HG03060 (cell line): ENCODE results near the gene FBXL4.

Experiments used
- ATAC-seq: cut with Tn5 transposase; IDR thresholded peaks from one replicate; pipeline ENCODE4 v1.9.1; 2021; ENCODE audit warnings: low read depth, moderate number of reproducible peaks; ENCODE audit not compliant: unreplicated experiment

The FBXL4 gene

GRCh38 chr6:98840996-98841513 lies 106.7 kb downstream of the FBXL4 start:
- no peak for ATAC-seq

GRCh38 chr6:98840385-98840784 lies 107.4 kb downstream of the FBXL4 start:
- no peak for ATAC-seq

- no peak for ATAC-seq
Observed at GRCh38 chr6:98839781-98840361, 107.9 kb downstream of the FBXL4 start.

- no peak for ATAC-seq
Observed at GRCh38 chr6:98838975-98839374, 108.8 kb downstream of the FBXL4 start.

- no peak for ATAC-seq
Observed at GRCh38 chr6:98838032-98838431, 109.7 kb downstream of the FBXL4 start.

- no peak for ATAC-seq
Observed at GRCh38 chr6:98836962-98837944, 110.5 kb downstream of the FBXL4 start.

GRCh38 chr6:98836025-98836961 lies 111.5 kb downstream of the FBXL4 start:
- ATAC-seq: no peak

- ATAC-seq: no peak
Observed at GRCh38 chr6:98835149-98836024, 112.4 kb downstream of the FBXL4 start.

- peak; percentile 62 for ATAC-seq
Observed at GRCh38 chr6:98834060-98835031, 113.4 kb downstream of the FBXL4 start, which contains the start of gene POU3F2. POU3F2 (plus strand) TSS chr6:98834574; CDS start chr6:98834874, 300 bp downstream.

- ATAC-seq: no peak
Observed at GRCh38 chr6:98833307-98834059, 114.3 kb downstream of the FBXL4 start.

GRCh38 chr6:98833057-98833306 lies 114.8 kb downstream of the FBXL4 start:
- ATAC-seq: no peak

- ATAC-seq: no peak
Observed at GRCh38 chr6:98832284-98833056, 115.3 kb downstream of the FBXL4 start.

GRCh38 chr6:98831959-98832283 lies 115.8 kb downstream of the FBXL4 start:
- no peak for ATAC-seq

- no peak for ATAC-seq
Observed at GRCh38 chr6:98831057-98831958, 116.4 kb downstream of the FBXL4 start.

- ATAC-seq: no peak
Observed at GRCh38 chr6:98830146-98830545, 117.6 kb downstream of the FBXL4 start.

GRCh38 chr6:98828941-98829411 lies 118.8 kb downstream of the FBXL4 start:
- ATAC-seq: no peak
